Smooth muscle cell (in vitro differentiated cells): ENCODE results near the gene G6PC1. TPM values are rescaled to one million over a fixed set of nuclear protein-coding genes. Genes with fewer than 3 reads are reported as not detected.
"Not testable (repeated sequence)": the region's sequence is repeated elsewhere in the genome, so short reads cannot be mapped to it uniquely, and the experiment has no call there.

ENCODE experiments used
- DNase-seq: peaks from one replicate; lab custom pipeline; 2025; ENCODE audit not compliant: unreplicated experiment; lab: John Stamatoyannopoulos, UW
- H2AFZ ChIP-seq: fragments of 200-600 bp; sonication (generic); 2 replicates; pipeline ENCODE4 v1.6.0; 2016; ENCODE audit warnings: antibody characterized with exemption, low read depth, mild to moderate bottlenecking
- H3F3A ChIP-seq: fragments of 200-600 bp; sonication (generic); 2 replicates; pipeline ENCODE4 v1.6.0; 2017; ENCODE audit warnings: antibody characterized with exemption, low read depth
- H3K27ac ChIP-seq: fragments of 200-600 bp; sonication (generic); 2 replicates; pipeline ENCODE4 v1.5.1; 2016; ENCODE audit warnings: low read depth, mild to moderate bottlenecking
- H3K27me3 ChIP-seq: fragments of 200-600 bp; sonication (generic); 2 replicates; pipeline ENCODE4 v1.6.1; 2016; ENCODE audit warnings: low read depth, mild to moderate bottlenecking
- H3K36me3 ChIP-seq: fragments of 200-600 bp; sonication (generic); 2 replicates; pipeline ENCODE4 v1.5.1; 2016; ENCODE audit warnings: low read depth
- H3K4me1 ChIP-seq: fragments of 200-600 bp; sonication (generic); 2 replicates; pipeline ENCODE4 v1.5.1; 2016; ENCODE audit warnings: low read depth
- H3K4me2 ChIP-seq: fragments of 200-600 bp; sonication (generic); 2 replicates; pipeline ENCODE4 v1.6.0; 2016; ENCODE audit warnings: mild to moderate bottlenecking
- H3K4me3 ChIP-seq: fragments of 200-600 bp; sonication (generic); 2 replicates; pipeline ENCODE4 v1.5.1; 2016; ENCODE audit warnings: mild to moderate bottlenecking
- H3K79me2 ChIP-seq: fragments of 200-600 bp; sonication (generic); 2 replicates; pipeline ENCODE4 v1.6.0; 2016; ENCODE audit warnings: low read depth, mild to moderate bottlenecking
- H3K9ac ChIP-seq: fragments of 200-600 bp; sonication (generic); 2 replicates; pipeline ENCODE4 v1.6.0; 2016; ENCODE audit warnings: low read depth
- H3K9me3 ChIP-seq: fragments of 200-600 bp; sonication (generic); replicated peaks from 2 replicates; pipeline ENCODE4 v1.5.1; 2016; ENCODE audit warnings: low read depth
- H4K20me1 ChIP-seq: fragments of 200-600 bp; sonication (generic); 2 replicates; pipeline ENCODE4 v1.6.0; 2016; ENCODE audit warnings: low read depth
- WGBS: methylation state at CpG from one replicate; pipeline ENCODE4 v1.1.7; 2016; ENCODE audit warnings: low lambda C conversion rate; 5-methylcytosine and 5-hydroxymethylcytosine counted together
- polyA plus RNA-seq: library from polyadenylated mRNA; unstranded; fragments of >200 nt; fragmentation: Nextera tagmentation; extraction: Ambion mirVana; gene quantifications from 2 replicates; pipeline ENCODE4 v1.2.1, GENCODE V29; 2016
- total RNA-seq: library from RNA; depleted of rRNA; stranded (reverse); fragments of >200 nt; gene quantifications from 2 replicates; pipeline ENCODE4 v1.2.3, GENCODE V29; 2014
- TF ChIP-seq, protein P1 (sequence below): fragments of 200-600 bp; sonication (generic); IDR thresholded peaks from 2 replicates; pipeline ENCODE4 v1.5.1; 2017; ENCODE audit warnings: borderline replicate concordance, mild to moderate bottlenecking, antibody characterized with exemption; ENCODE audit not compliant: insufficient read depth, poor library complexity, severe bottlenecking

G6PC1 gene
- total and polyA plus RNA-seq, 2 experiments from 2014 or later: not detected

DNA sequence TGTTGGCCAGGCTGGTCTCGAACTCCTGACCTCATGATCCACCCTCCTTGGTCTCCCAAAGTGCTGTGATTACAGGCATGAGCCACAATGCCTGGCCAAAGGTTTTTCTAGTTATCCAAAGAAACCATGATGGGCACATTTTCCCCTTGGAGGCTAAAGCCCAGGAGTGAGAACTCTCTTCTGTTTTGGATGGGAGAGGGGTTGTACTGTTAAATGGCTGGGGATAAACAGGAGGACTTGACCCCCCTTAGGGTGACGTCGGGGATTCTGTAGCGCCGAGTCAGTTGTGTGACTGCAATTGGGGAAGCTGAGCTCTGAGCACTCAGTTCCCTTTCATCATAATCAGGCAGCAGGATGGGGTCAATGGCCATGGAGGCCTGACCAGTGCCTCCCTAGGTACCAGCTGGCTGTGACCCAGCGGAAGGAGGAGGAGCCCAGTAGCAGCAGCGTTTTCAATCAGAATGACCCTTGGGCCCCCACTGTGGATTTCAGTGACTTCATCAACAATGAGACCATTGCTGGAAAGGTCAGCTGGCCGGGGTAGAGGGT is 45.5 kb upstream of the G6PC1 start:
- Histone ChIP-seq H3K79me2 (no peaks in the 10 kb centered on the region), H3K27me3 (peaks cover 3% of the 10 kb centered on the region), H3K9me3 (no peaks in the 10 kb centered on the region), H3F3A (no peaks in the 10 kb centered on the region), H2AFZ (no peak overlapping the region), H3K36me3 (no peaks in the 10 kb centered on the region), H3K4me3 (no peak overlapping the region), H4K20me1 (no peaks in the 10 kb centered on the region), H3K4me1 (no peaks in the 10 kb centered on the region), H3K4me2 (no peak overlapping the region), H3K27ac (no peak overlapping the region), H3K9ac (no peak overlapping the region)
- DNase-seq: no peak
- TF ChIP-seq, protein P1, sequence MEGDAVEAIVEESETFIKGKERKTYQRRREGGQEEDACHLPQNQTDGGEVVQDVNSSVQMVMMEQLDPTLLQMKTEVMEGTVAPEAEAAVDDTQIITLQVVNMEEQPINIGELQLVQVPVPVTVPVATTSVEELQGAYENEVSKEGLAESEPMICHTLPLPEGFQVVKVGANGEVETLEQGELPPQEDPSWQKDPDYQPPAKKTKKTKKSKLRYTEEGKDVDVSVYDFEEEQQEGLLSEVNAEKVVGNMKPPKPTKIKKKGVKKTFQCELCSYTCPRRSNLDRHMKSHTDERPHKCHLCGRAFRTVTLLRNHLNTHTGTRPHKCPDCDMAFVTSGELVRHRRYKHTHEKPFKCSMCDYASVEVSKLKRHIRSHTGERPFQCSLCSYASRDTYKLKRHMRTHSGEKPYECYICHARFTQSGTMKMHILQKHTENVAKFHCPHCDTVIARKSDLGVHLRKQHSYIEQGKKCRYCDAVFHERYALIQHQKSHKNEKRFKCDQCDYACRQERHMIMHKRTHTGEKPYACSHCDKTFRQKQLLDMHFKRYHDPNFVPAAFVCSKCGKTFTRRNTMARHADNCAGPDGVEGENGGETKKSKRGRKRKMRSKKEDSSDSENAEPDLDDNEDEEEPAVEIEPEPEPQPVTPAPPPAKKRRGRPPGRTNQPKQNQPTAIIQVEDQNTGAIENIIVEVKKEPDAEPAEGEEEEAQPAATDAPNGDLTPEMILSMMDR: no peak
- whole genome bisulfite sequencing: 89% methylated on average over 8 of the region's 8 CpGs

- WGBS: 92% methylated on average over 5 of the region's 8 CpGs
- H3K36me3 ChIP-seq, H4K20me1 ChIP-seq, H3K9ac ChIP-seq, H3K79me2 ChIP-seq, H3K27me3 ChIP-seq, H3K4me3 ChIP-seq, H2AFZ ChIP-seq, H3K27ac ChIP-seq, H3K9me3 ChIP-seq, DNase-seq, H3K4me1 ChIP-seq, H3F3A ChIP-seq, H3K4me2 ChIP-seq: not testable (repeated sequence)
Observed at GRCh38 chr17:42856093-42856492, 44.5 kb upstream of the G6PC1 start.

DNA sequence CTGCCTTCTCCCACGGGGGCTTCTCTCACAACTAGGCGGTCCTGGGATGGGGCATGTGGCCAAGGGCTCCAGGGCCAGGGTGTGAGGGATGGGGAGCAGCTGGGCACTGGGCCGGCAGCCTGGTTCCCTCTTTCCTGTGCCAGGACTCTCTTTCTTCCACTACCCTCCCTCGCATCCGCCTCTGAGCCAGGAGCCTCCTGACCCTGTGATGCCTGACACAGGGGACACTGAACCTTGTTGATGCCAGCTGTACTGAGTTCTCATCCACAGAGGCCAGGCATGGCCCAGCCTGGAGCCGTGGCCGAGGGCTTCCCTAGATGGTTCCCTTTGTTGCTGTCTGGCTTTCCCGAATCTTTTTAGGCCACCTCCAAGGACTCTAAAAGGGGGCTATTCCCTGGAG is 44.1 kb upstream of the G6PC1 start:
- H3K4me3 ChIP-seq, H3F3A ChIP-seq, H3K27ac ChIP-seq, H3K9ac ChIP-seq, H3K4me1 ChIP-seq, H2AFZ ChIP-seq, H3K27me3 ChIP-seq, H3K4me2 ChIP-seq, H3K79me2 ChIP-seq, H3K36me3 ChIP-seq, H3K9me3 ChIP-seq, H4K20me1 ChIP-seq, DNase-seq: not testable (repeated sequence)
- 95% methylated on average over 5 of the region's 8 CpGs for WGBS

- 80% methylated on average over 1 of the region's 1 CpG for WGBS
- no peak overlapping the region for H2AFZ ChIP-seq
- TF ChIP-seq, protein P1: no peak
Observed at GRCh38 chr17:42857389-42857788, 43.2 kb upstream of the G6PC1 start.

GRCh38 chr17:42865638-42866094 is 34.9 kb upstream of the G6PC1 start:
- 85% methylated on average over 7 of the region's 7 CpGs for WGBS
- DNase-seq: no peak
- TF ChIP-seq, protein P1: no peak

More at GRCh38 chr17:42857389-42857788, 43.2 kb upstream of the G6PC1 start:
- Histone ChIP-seq H3K27ac (no peak overlapping the region), H3K4me3 (no peak overlapping the region), H3K36me3 (no peaks in the 10 kb centered on the region), H3K9ac (no peak overlapping the region), H3F3A (no peaks in the 10 kb centered on the region), H3K4me2 (no peak overlapping the region), H3K4me1 (no peaks in the 10 kb centered on the region), H4K20me1 (no peaks in the 10 kb centered on the region), H3K27me3 (peaks cover 3% of the 10 kb centered on the region), H3K9me3 (no peaks in the 10 kb centered on the region), H3K79me2 (no peaks in the 10 kb centered on the region)
- no peak for DNase-seq

More at GRCh38 chr17:42865638-42866094, 34.9 kb upstream of the G6PC1 start:
- peaks cover 2% of the 10 kb centered on the region for H3K9me3 ChIP-seq
- no peaks in the 10 kb centered on the region for H4K20me1 ChIP-seq
- H3K4me1 ChIP-seq: no peaks in the 10 kb centered on the region
- H2AFZ ChIP-seq: no peak overlapping the region
- H3K27ac ChIP-seq: peak overlapping the region; percentile 93
- H3K4me3 ChIP-seq: no peak overlapping the region
- no peak overlapping the region for H3K9ac ChIP-seq
- H3K79me2 ChIP-seq: no peaks in the 10 kb centered on the region
- no peaks in the 10 kb centered on the region for H3K27me3 ChIP-seq
- H3K4me2 ChIP-seq: peak overlapping the region; percentile 50
- H3K36me3 ChIP-seq: no peaks in the 10 kb centered on the region
- no peaks in the 10 kb centered on the region for H3F3A ChIP-seq
